ENCODE results near the gene MUC2. TPM values are rescaled to one million over a fixed set of nuclear protein-coding genes. Genes with fewer than 3 reads are reported as not detected.

MUC2 gene
- total RNA-seq, 2 donors from 2014 or later: not detected

DNA sequence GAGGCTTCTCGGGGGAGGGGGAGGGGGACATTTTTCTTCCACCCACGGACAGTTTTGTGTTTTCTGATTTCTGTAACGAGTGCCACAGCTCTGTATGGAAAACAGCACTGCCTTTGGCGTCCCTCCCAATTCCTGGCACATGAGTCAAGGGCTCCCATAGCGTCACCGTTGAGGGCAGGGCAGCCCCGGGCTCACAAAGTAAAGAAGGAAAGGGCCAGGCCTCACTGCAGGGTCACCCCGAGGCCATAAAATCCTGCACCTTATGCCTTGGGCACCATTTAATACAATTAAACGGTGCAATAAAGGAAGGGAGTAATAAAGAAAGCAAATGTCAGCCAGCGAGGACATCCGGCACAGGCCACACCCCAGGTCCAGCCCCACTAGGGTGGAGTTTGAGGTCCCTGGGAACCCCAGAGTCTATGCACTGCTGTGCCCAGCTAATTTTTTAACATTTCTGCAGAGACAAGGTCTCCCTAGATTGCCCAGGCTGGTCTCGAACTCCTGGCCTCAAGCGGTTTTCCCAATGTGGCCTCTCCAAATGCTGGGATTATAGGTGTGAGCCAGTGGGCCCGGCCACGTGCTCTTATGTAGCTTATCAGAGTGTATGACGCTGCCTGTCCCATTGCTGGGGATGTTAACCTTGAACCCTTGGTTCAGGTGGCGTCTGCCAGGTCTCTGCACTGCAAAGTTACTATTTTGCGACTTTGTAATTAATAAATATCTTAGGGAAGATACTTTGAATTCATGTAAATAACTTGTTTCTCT is 13.6 kb upstream of the MUC2 start:
- Histone ChIP-seq H3K36me3 (no peaks in the 10 kb centered on the region), H3K4me3 (no peak overlapping the region), H3K9me3 (peaks cover 0 to 14% of the 10 kb centered on the region in 2 donors), H3K27ac (no peak overlapping the region), H3K27me3 (no peaks in the 10 kb centered on the region), H3K4me1 (peaks cover 0 to 10% of the 10 kb centered on the region in 2 donors)
- no peak for TF ChIP-seq CTCF (IDR thresholded peaks at IDR 0.05)
- DNase-seq (ENCODE audit: low spot score): no peak

DNA sequence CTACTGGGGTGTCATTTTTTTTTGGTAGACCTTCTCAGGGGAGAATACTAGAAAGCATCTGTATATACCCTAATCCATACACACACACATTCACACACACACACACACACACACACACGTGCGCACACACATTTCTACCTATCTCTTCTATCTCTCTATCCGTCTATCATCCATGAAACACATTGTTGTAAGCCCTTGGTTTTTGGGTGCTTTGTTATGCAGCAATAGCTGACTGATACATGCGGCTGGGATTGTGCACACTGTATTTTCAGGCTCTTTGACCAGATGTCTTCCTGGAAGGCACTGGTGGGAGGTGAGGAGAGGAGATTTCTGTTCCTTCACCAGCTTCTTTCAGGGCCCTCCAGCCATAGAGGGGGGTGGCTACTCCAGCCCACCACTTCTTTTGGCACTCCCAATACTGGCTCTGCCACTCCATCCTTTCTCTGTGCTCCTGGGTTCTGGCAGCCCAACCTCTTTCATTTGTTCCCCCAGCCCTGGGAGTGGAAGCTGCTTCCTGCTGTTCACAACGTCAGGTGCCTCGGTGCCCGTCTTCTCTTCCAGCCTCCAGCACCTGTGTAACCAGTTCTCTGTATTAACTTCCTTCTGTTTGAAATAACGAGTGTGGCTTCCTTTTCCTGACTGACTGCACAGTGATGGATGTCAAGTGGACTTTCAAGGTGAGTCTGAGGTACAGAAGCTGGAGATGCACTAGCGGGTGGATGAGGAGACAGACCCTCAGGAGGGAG is 12.4 kb upstream of the MUC2 start:
- no peak for TF ChIP-seq CTCF (IDR thresholded peaks at IDR 0.05)
- peaks cover 0 to 14% of the 10 kb centered on the region in 2 donors for H3K9me3 ChIP-seq
- DNase-seq (ENCODE audit: low spot score): no peak
- no peaks in the 10 kb centered on the region for H3K27me3 ChIP-seq
- no peak overlapping the region for H3K4me3 ChIP-seq
- H3K36me3 ChIP-seq: no peaks in the 10 kb centered on the region
- H3K27ac ChIP-seq: no peak overlapping the region
- H3K4me1 ChIP-seq: peaks cover 0 to 10% of the 10 kb centered on the region in 2 donors

DNA sequence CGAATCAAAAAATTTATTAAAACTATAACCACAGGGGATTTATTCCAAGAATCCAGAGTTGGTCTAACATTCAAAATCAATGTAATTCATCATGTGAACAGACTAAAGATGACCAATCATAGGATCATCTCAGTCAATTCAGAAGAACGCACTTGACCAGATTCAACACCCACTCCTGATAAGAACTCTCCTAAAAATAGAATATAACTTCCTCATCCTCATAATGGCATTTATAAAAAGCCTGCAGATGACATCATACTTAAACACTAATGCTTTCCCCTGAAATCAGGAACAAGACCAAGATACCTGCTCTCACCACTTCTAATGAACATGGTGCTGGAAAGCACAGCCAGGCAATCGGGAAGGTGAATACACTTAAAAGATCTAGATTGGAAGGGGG is 10.5 kb upstream of the MUC2 start:
- H3K4me1 ChIP-seq: peaks cover 0 to 10% of the 10 kb centered on the region in 2 donors
- H3K9me3 ChIP-seq: peaks cover 0 to 14% of the 10 kb centered on the region in 2 donors
- H3K27me3 ChIP-seq: no peaks in the 10 kb centered on the region
- H3K4me3 ChIP-seq: no peak overlapping the region
- DNase-seq (ENCODE audit: low spot score): no peak
- no peaks in the 10 kb centered on the region for H3K36me3 ChIP-seq
- TF ChIP-seq CTCF (IDR thresholded peaks at IDR 0.05): no peak
- H3K27ac ChIP-seq: no peak overlapping the region

GRCh38 chr11:1067812-1068496 is 6.7 kb upstream of the MUC2 start:
- H3K36me3 ChIP-seq: no peaks in the 10 kb centered on the region

DNA sequence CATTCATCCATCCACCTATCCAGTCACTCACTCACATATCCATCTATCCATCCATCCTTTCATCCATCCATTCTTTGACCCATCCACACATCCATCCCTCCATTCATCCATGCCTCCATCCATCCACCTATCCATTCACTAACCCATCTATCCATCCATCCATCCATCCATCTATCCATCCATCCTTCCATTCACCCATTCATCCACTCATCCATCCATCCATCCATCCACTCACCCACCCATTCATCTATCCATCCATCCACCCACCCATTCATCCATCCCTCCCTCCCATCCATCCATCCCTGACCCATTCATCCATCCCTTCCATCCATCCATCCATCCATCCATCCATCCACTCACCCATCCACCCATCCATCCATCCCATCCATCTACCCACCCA is 4.9 kb upstream of the MUC2 start:
- Histone ChIP-seq H3K9me3 (no peaks in the 10 kb centered on the region), H3K4me1 (peaks cover 0 to 12% of the 10 kb centered on the region in 2 donors), H3K27me3 (no peaks in the 10 kb centered on the region), H3K4me3 (no peak overlapping the region), H3K36me3 (no peaks in the 10 kb centered on the region), H3K27ac (no peak overlapping the region)
- TF ChIP-seq CTCF (IDR thresholded peaks at IDR 0.05): no peak
- no peak for DNase-seq (ENCODE audit: low spot score)

More at GRCh38 chr11:1067812-1068496, 6.7 kb upstream of the MUC2 start:
- no peak overlapping the region for H3K27ac ChIP-seq
- H3K9me3 ChIP-seq: no peaks in the 10 kb centered on the region
- TF ChIP-seq CTCF (IDR thresholded peaks at IDR 0.05): no peak
- peaks cover 0 to 13% of the 10 kb centered on the region in 2 donors for H3K4me1 ChIP-seq
- no peak overlapping the region for H3K4me3 ChIP-seq
- no peak for DNase-seq (ENCODE audit: low spot score)
- H3K27me3 ChIP-seq: no peaks in the 10 kb centered on the region
